Measurements from ENCODE around the gene MME.

MME gene

DNA sequence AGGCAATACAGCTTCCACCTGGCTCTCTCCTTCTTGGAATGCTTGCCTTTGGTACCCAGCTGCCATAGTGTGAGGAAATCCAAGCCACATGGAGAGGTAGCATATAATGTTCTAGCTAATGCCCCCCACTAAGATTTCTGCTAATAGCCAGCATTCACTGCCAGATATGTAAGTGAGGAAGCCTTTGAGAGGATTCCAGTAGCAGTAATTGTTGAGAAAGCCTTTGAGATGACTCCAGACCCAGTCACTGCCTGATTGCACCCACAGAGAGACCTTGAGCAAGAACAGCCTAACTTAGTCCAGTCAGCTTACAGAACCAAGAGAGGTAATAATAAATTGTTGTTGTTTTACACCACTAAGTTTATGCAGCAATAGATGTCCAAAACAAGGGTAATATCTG lies 150.3 kb downstream of the MME start:
- Histone ChIP-seq H3K4me1 (ENCODE audit: control insufficient read depth, insufficient read depth, low read length) (peaks cover 14% of the 10 kb centered on the region), H3K9ac (ENCODE audit: low read length) (no peak overlapping the region), H3K36me3 (ENCODE audit: control insufficient read depth, insufficient read depth, low read length) (no peaks in the 10 kb centered on the region), H3K27me3 (ENCODE audit: control insufficient read depth, insufficient read depth, low read length) (no peaks in the 10 kb centered on the region), H3K9me3 (ENCODE audit: control insufficient read depth, low read length) (no peaks in the 10 kb centered on the region), H3K4me3 (ENCODE audit: low read length) (no peak overlapping the region)

- no peaks in the 10 kb centered on the region for H3K9me3 ChIP-seq (ENCODE audit: control insufficient read depth, low read length)
- H3K36me3 ChIP-seq (ENCODE audit: control insufficient read depth, insufficient read depth, low read length) = no peaks in the 10 kb centered on the region
- no peak overlapping the region for H3K4me3 ChIP-seq (ENCODE audit: low read length)
- H3K9ac ChIP-seq (ENCODE audit: low read length) = no peak overlapping the region
- peaks cover 14% of the 10 kb centered on the region for H3K4me1 ChIP-seq (ENCODE audit: control insufficient read depth, insufficient read depth, low read length)
- H3K27me3 ChIP-seq (ENCODE audit: control insufficient read depth, insufficient read depth, low read length) = no peaks in the 10 kb centered on the region
Observed at GRCh38 chr3:155231792-155232191, 151.7 kb downstream of the MME start.

DNA sequence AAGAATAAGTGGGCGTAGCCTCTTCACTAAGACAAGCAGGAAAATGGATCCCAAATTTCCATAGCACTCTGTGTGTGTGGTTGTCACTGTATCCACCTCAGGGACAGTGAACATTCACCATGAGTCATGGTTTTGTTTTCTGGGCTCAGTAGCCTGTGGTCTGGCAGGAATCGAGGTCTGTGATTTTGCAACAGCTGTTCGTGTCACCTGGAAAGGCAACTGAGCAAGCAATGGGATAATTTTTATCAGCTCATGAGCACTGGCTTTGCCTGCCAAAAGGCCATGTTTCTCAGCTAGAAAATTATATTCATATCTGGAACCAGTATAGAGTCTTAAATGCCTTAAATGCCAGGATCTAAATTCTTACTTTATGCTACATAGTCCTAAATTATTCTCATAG lies 152.5 kb downstream of the MME start:
- Histone ChIP-seq H3K9ac (ENCODE audit: low read length) (no peak overlapping the region), H3K36me3 (ENCODE audit: control insufficient read depth, insufficient read depth, low read length) (no peaks in the 10 kb centered on the region), H3K4me1 (ENCODE audit: control insufficient read depth, insufficient read depth, low read length) (peaks cover 14% of the 10 kb centered on the region), H3K4me3 (ENCODE audit: low read length) (no peak overlapping the region), H3K9me3 (ENCODE audit: control insufficient read depth, low read length) (no peaks in the 10 kb centered on the region), H3K27me3 (ENCODE audit: control insufficient read depth, insufficient read depth, low read length) (no peaks in the 10 kb centered on the region)

DNA sequence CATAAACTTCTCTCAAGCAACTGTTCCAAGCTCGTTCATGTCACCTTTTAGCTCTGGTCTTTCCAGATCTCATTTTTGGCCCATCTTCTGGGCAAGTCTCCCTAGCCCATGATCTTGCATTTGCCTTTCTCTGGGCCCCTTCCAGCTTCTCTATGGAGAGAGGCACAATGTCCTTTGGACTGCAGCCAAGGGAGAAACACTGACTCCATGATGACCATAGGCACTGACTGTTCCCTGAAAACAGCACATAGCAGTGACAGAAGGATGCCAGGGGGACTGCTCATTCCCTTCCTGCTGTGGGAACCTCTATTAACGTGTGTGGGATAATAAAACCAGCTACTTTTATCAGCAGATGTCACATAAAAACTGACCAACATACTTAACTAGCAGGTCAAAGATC lies 153.1 kb downstream of the MME start:
- Histone ChIP-seq H3K4me1 (ENCODE audit: control insufficient read depth, insufficient read depth, low read length) (peaks cover 14% of the 10 kb centered on the region), H3K9ac (ENCODE audit: low read length) (no peak overlapping the region), H3K27me3 (ENCODE audit: control insufficient read depth, insufficient read depth, low read length) (no peaks in the 10 kb centered on the region), H3K4me3 (ENCODE audit: low read length) (no peak overlapping the region), H3K36me3 (ENCODE audit: control insufficient read depth, insufficient read depth, low read length) (no peaks in the 10 kb centered on the region), H3K9me3 (ENCODE audit: control insufficient read depth, low read length) (no peaks in the 10 kb centered on the region)
